OCI-LY7 (cell line): Measurements from ENCODE around the gene CDKN1C. TPM values are rescaled to one million over a fixed set of nuclear protein-coding genes. Genes with fewer than 3 reads are reported as not detected.

Experiments
- BruUV-seq: library from RNA; stranded (reverse); fragments of 400-500 nt; replicated peaks from 2 replicates; lab custom pipeline; 2021; lab: Mats Ljungman, UMichigan
- CTCF ChIA-PET: fragments of 300-600 bp; sonication (Branson Sonifier 250); formaldehyde crosslinking; loops from one replicate; lab custom pipeline; 2022; ENCODE audit warnings: antibody characterized with exemption; ENCODE audit not compliant: unreplicated experiment; lab: Charles Lee
- POLR2A ChIA-PET: fragments of 300-600 bp; sonication (Branson Sonifier 250); formaldehyde crosslinking; loops from one replicate; lab custom pipeline; 2022; ENCODE audit warnings: antibody characterized with exemption; lab: Charles Lee
- DNase-seq: peaks from one replicate; pipeline ENCODE4 v3.0.0-alpha.2; 2015; ENCODE audit warnings: low spot score
- H2AFZ ChIP-seq: fragments of 200-600 bp; sonication (generic), shearing (Covaris generic); 2 replicates; pipeline ENCODE4 v1.6.1; 2014; ENCODE audit warnings: mild to moderate bottlenecking, antibody characterized with exemption, low read length, moderate library complexity
- H3K27ac ChIP-seq: fragments of 200-600 bp; sonication (generic); 2 replicates; pipeline ENCODE4 v1.5.1; 2014; ENCODE audit warnings: mixed run types, low read depth, mild to moderate bottlenecking, moderate library complexity, low read length, inconsistent platforms; ENCODE audit not compliant: poor library complexity, severe bottlenecking
- H3K36me3 ChIP-seq: fragments of 200-600 bp; sonication (generic); 2 replicates; pipeline ENCODE4 v1.6.1; 2014; ENCODE audit warnings: mild to moderate bottlenecking, antibody characterized with exemption, low read length, moderate library complexity, mixed read lengths; ENCODE audit not compliant: insufficient read depth
- H3K4me1 ChIP-seq: fragments of 200-600 bp; sonication (generic); 2 replicates; pipeline ENCODE4 v1.5.1; 2014; ENCODE audit warnings: mild to moderate bottlenecking, low read length; ENCODE audit not compliant: insufficient read depth, poor library complexity, severe bottlenecking
- H3K4me2 ChIP-seq: fragments of 200-600 bp; sonication (generic); 2 replicates; pipeline ENCODE4 v1.6.1; 2014; ENCODE audit warnings: mild to moderate bottlenecking, low read length
- H3K4me3 ChIP-seq: fragments of 200-600 bp; sonication (generic); 2 replicates; pipeline ENCODE4 v1.5.1; 2014; ENCODE audit warnings: mild to moderate bottlenecking, low read depth, low read length; ENCODE audit not compliant: poor library complexity, severe bottlenecking
- H3K79me2 ChIP-seq: fragments of 200-600 bp; sonication (generic); 2 replicates; pipeline ENCODE4 v1.6.1; 2016; ENCODE audit warnings: low read depth, mild to moderate bottlenecking, low read length, moderate library complexity, mixed read lengths; ENCODE audit not compliant: insufficient read depth
- H3K9me2 ChIP-seq: fragments of 200-600 bp; sonication (generic); 2 replicates; pipeline ENCODE4 v1.6.1; 2016; ENCODE audit warnings: mild to moderate bottlenecking, low read length, mixed read lengths; ENCODE audit not compliant: insufficient read depth
- H3K9me3 ChIP-seq: fragments of 200-600 bp; sonication (generic); 2 replicates; pipeline ENCODE4 v1.6.1; 2014; ENCODE audit warnings: mild to moderate bottlenecking, mixed run types, low read length, mixed read lengths
- H4K20me1 ChIP-seq: fragments of 200-600 bp; sonication (generic); 2 replicates; pipeline ENCODE4 v1.6.1; 2014; ENCODE audit warnings: mild to moderate bottlenecking, antibody characterized with exemption, low read length, moderate library complexity, mixed read lengths; ENCODE audit not compliant: insufficient read depth
- EZH2phosphoT487 ChIP-seq: fragments of 200-600 bp; sonication (generic); IDR thresholded peaks from 2 replicates; pipeline ENCODE4 v1.6.1; 2018; ENCODE audit warnings: low read depth, borderline replicate concordance, mild to moderate bottlenecking, mixed run types, antibody characterized with exemption, low read length, moderate library complexity, mixed read lengths
- intact Hi-C: fragments of 100-400 bp; cut with micrococcal nuclease; formaldehyde crosslinking; loops from one replicate; pipeline ENCODE4 v1.10.0; 2022; ENCODE audit not compliant: unreplicated experiment
- total RNA-seq, 2 experiments: library from RNA; depleted of rRNA in 1 of 2; stranded (reverse); fragments of >200 nt in 1 of 2; shearing (Covaris generic) in 1 of 2; gene quantifications; 2 replicates each; pipeline ENCODE4 v1.2.3, GENCODE V29; 2014 to 2022
- TF ChIP-seq, protein P1 (sequence below): fragments of 200-600 bp; sonication (generic); conservative IDR thresholded peaks from 2 replicates; pipeline ENCODE4 v1.5.1; 2014; ENCODE audit warnings: mild to moderate bottlenecking, antibody characterized with exemption, low read length, moderate library complexity, mixed read lengths

CDKN1C gene
- total RNA-seq, 2 experiments from 2014 or later = 0.13 to 0.55 TPM

GRCh38 chr11:2886191-2886894 is 768 bp upstream of the CDKN1C start:
- CTCF ChIA-PET = no interaction called here

DNA sequence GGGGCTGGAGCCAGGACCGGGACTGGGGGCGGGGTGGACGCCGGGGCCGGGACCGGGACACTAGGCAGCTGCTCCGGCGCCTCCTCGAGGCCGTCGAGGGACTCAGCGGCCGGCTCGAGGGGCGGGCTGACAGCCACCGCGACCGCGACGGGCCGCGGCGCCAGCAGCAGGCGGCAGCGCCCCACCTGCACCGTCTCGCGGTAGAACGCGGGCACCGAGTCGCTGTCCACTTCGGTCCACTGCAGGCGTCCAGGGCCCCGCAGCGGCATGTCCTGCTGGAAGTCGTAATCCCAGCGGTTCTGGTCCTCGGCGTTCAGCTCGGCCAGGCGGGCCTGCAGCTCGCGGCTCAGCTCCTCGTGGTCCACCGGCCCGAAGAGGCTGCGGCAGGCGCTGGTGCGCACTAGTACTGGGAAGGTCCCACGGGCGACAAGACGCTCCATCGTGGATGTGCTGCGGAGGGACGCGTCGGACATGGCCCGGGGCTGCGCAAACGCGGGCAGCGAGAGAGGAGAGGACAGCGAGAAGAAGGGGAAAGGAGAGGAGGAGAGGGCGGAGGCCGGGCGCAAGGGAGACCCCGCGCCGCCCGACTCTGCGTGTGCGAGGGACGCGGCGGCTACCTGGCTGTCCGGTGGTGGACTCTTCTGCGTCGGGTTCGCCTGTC is 428 bp downstream of the CDKN1C start:
- Histone ChIP-seq H3K27ac (no peak overlapping the region), H3K9me3 (no peaks in the 10 kb centered on the region), H3K9me2 (no peaks in the 10 kb centered on the region), H3K4me3 (peak overlapping the region; percentile 65), H3K36me3 (no peaks in the 10 kb centered on the region), H3K4me1 (peaks cover 13% of the 10 kb centered on the region), H3K4me2 (peak overlapping the region; percentile 80), H2AFZ (no peak overlapping the region), H3K79me2 (no peaks in the 10 kb centered on the region), H4K20me1 (no peaks in the 10 kb centered on the region; the same call in 1 of the 2 replicates)
- intact Hi-C loops = loop anchor here (5.0 kb wide), 1 partner anchor 193 kb away; no protein-coding TSS in a partner anchor
- BruUV-seq = no TSS peak
- ChIA-PET POLR2A (no interaction called here), CTCF (no interaction called here)
- TF ChIP-seq EZH2phosphoT487 = no peak
- TF ChIP-seq, protein P1, sequence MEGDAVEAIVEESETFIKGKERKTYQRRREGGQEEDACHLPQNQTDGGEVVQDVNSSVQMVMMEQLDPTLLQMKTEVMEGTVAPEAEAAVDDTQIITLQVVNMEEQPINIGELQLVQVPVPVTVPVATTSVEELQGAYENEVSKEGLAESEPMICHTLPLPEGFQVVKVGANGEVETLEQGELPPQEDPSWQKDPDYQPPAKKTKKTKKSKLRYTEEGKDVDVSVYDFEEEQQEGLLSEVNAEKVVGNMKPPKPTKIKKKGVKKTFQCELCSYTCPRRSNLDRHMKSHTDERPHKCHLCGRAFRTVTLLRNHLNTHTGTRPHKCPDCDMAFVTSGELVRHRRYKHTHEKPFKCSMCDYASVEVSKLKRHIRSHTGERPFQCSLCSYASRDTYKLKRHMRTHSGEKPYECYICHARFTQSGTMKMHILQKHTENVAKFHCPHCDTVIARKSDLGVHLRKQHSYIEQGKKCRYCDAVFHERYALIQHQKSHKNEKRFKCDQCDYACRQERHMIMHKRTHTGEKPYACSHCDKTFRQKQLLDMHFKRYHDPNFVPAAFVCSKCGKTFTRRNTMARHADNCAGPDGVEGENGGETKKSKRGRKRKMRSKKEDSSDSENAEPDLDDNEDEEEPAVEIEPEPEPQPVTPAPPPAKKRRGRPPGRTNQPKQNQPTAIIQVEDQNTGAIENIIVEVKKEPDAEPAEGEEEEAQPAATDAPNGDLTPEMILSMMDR = no peak
- no peak for DNase-seq

More at GRCh38 chr11:2886191-2886894, 768 bp upstream of the CDKN1C start:
- Histone ChIP-seq H3K36me3 (no peaks in the 10 kb centered on the region), H3K4me1 (peaks cover 18% of the 10 kb centered on the region), H4K20me1 (no peaks in the 10 kb centered on the region; the same call in 1 of the 2 replicates), H3K9me2 (no peaks in the 10 kb centered on the region), H3K9me3 (no peaks in the 10 kb centered on the region), H3K27ac (no peak overlapping the region), H3K4me2 (peak overlapping the region; percentile 55), H3K4me3 (peak overlapping the region; percentile 38), H2AFZ (no peak overlapping the region), H3K79me2 (no peaks in the 10 kb centered on the region)
- no peak for TF ChIP-seq EZH2phosphoT487
- TF ChIP-seq, protein P1 = no peak
- BruUV-seq = no TSS peak
- peak; percentile 30 for DNase-seq
- POLR2A ChIA-PET = interaction anchor here (0.6 kb wide), 1 partner anchor 215 kb away, joined by 3 read pairs; no protein-coding TSS in a partner anchor
- intact Hi-C loops = loop anchor here (5.0 kb wide), 1 partner anchor 194 kb away; no protein-coding TSS in a partner anchor
